Measurements from ENCODE around the gene SOX1.

Gene SOX1

GRCh38 chr13:112061367-112062061 is 5.4 kb upstream of the SOX1 start:
- no peak for DNase-seq (ENCODE audit: low read depth)
- H3K4me3 ChIP-seq (ENCODE audit: low read depth, low read length): no peak overlapping the region
- TF ChIP-seq CTCF (IDR thresholded peaks at IDR 0.05; ENCODE audit: insufficient read depth, low read depth, low read length, missing control alignments): no peak

GRCh38 chr13:112062072-112062567 is 4.8 kb upstream of the SOX1 start:
- TF ChIP-seq CTCF (IDR thresholded peaks at IDR 0.05; ENCODE audit: insufficient read depth, low read depth, low read length, missing control alignments): no peak
- no peak overlapping the region for H3K4me3 ChIP-seq (ENCODE audit: low read depth, low read length)
- no peak for DNase-seq (ENCODE audit: low read depth)

- H3K4me3 ChIP-seq (ENCODE audit: low read depth, low read length): no peak overlapping the region
- DNase-seq (ENCODE audit: low read depth): no peak
- no peak for TF ChIP-seq CTCF (IDR thresholded peaks at IDR 0.05; ENCODE audit: insufficient read depth, low read depth, low read length, missing control alignments)
Observed at GRCh38 chr13:112062571-112063570, 4.1 kb upstream of the SOX1 start.

GRCh38 chr13:112063807-112064206 is 3.1 kb upstream of the SOX1 start:
- no peak overlapping the region for H3K4me3 ChIP-seq (ENCODE audit: low read depth, low read length)
- TF ChIP-seq CTCF (IDR thresholded peaks at IDR 0.05; ENCODE audit: insufficient read depth, low read depth, low read length, missing control alignments): no peak
- no peak for DNase-seq (ENCODE audit: low read depth)

- no peak for TF ChIP-seq CTCF (IDR thresholded peaks at IDR 0.05; ENCODE audit: insufficient read depth, low read depth, low read length, missing control alignments)
- H3K4me3 ChIP-seq (ENCODE audit: low read depth, low read length): no peak overlapping the region
- no peak for DNase-seq (ENCODE audit: low read depth)
Observed at GRCh38 chr13:112064222-112064621, 2.7 kb upstream of the SOX1 start.

- H3K4me3 ChIP-seq (ENCODE audit: low read depth, low read length): no peak overlapping the region
- TF ChIP-seq CTCF (IDR thresholded peaks at IDR 0.05; ENCODE audit: insufficient read depth, low read depth, low read length, missing control alignments): no peak
- DNase-seq (ENCODE audit: low read depth): no peak
Observed at GRCh38 chr13:112065521-112065866, 1.5 kb upstream of the SOX1 start.
